Left lung (tissue), 10 donors: ENCODE measurements around the gene COL4A2. TPM values are rescaled to one million over a fixed set of nuclear protein-coding genes. Genes with fewer than 3 reads are reported as not detected.

ENCODE experiments used
- ATAC-seq: fragments of 200-7000 bp; cut with Tn5 transposase; one replicate; pipeline ENCODE4 v1.9.1; 2020; ENCODE audit warnings: moderate library complexity
- DNase-seq, 4 donors: peaks; one replicate each; pipeline ENCODE4 v3.0.0-alpha.2; 2013 to 2020
- H3K27ac ChIP-seq, 2 donors: fragments of 200-600 bp; sonication (generic) in 1 of 2; one replicate each; pipeline versions ENCODE4 v1.5.0 to v1.8.0; 2020 to 2021
- H3K27me3 ChIP-seq, 2 donors: fragments of 200-600 bp; sonication (generic) in 1 of 2; one replicate each; pipeline versions ENCODE4 v1.5.0 to v1.8.0; 2020 to 2021
- H3K36me3 ChIP-seq, 2 donors: fragments of 200-600 bp; sonication (generic) in 1 of 2; one replicate each; pipeline versions ENCODE4 v1.5.0 to v1.8.0; 2020 to 2021
- H3K4me1 ChIP-seq, 2 donors: fragments of 200-600 bp; one replicate each; pipeline ENCODE4 v1.8.0; 2021
- H3K4me3 ChIP-seq, 2 donors: fragments of 200-600 bp; sonication (generic) in 1 of 2; one replicate each; pipeline versions ENCODE4 v1.5.0 to v1.8.0; 2020 to 2021; ENCODE audit warnings: mild to moderate bottlenecking in 1 of 2
- H3K9me3 ChIP-seq, 2 donors: fragments of 200-600 bp; sonication (generic) in 1 of 2; one replicate each; pipeline versions ENCODE4 v1.5.0 to v1.8.0; 2020 to 2021
- CTCF ChIP-seq, 2 donors: fragments of 200-600 bp; sonication (generic) in 1 of 2; IDR thresholded peaks; one replicate each; pipeline versions ENCODE4 v1.5.0 to v1.8.0; 2021; ENCODE audit warnings: antibody characterized with exemption in 2 of 2
- intact Hi-C, 2 donors: fragments of 100-400 bp; cut with DNase I; formaldehyde crosslinking; loops; one replicate each; pipeline versions ENCODE4 v1.11.2 to v1.14.2; 2022
- polyA plus RNA-seq, 6 donors: library from polyadenylated mRNA; unstranded; fragments of 120-200 nt; gene quantifications; one replicate each; pipeline ENCODE4 v1.2.1, GENCODE V29; 2013; ENCODE audit not compliant: insufficient read length in 6 of 6
- total RNA-seq, 2 donors: library from RNA; stranded (reverse); fragmentation: NEBNext Ultra II Directional; extraction: Animal tissue kit (Norgen Biotek cat#: 25700); gene quantifications; one replicate each; pipeline ENCODE4 v1.2.1, GENCODE V29; 2021
- donor health status: DM: no; HTN: yes; CAD: no.
- donor health status: DM: no; HTN: no; CAD: no.

COL4A2 gene
- total and polyA plus RNA-seq, 8 donors: 307 to 638 (median 395) TPM

DNA sequence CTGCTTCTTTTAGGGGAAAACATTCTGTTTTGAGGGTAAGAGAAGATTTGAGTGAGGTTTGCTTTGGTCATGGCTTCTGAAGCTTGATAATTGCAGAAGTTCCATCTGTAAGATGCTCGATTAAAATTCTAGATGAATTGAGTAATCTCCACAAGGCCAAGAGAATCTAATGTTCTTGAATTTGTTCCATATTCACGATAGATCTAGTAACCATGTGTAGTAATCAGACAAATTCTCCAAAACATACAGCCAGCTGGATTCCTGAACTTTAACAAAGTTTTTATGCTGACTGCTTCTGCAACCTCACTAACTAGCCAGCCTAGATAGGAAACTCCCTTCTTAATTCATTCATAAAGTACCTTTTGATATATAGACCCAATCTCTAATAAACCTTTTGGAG, 92.7 kb downstream of the COL4A2 start:
- Histone ChIP-seq H3K4me1 (peaks cover 5 to 6% of the 10 kb centered on the region in 2 donors), H3K36me3 (no peaks in the 10 kb centered on the region), H3K27ac (peak overlapping the region in 1 of 2 donors; percentile 20), H3K9me3 (no peaks in the 10 kb centered on the region), H3K4me3 (no peak overlapping the region), H3K27me3 (peaks cover 0 to 12% of the 10 kb centered on the region in 2 donors)
- no peak for TF ChIP-seq CTCF (IDR thresholded peaks at IDR 0.05)
- intact Hi-C loops: no loop called here
- DNase-seq: peak in 1 of 4 donors; percentile 48
- no peak for ATAC-seq

- peak in 1 of 4 donors; percentile 50 for DNase-seq
- no peak overlapping the region for H3K4me3 ChIP-seq
- no peak overlapping the region for H3K27ac ChIP-seq
These were observed 93.9 kb downstream of the COL4A2 start for GRCh38 chr13:110400786-110401533.

DNA sequence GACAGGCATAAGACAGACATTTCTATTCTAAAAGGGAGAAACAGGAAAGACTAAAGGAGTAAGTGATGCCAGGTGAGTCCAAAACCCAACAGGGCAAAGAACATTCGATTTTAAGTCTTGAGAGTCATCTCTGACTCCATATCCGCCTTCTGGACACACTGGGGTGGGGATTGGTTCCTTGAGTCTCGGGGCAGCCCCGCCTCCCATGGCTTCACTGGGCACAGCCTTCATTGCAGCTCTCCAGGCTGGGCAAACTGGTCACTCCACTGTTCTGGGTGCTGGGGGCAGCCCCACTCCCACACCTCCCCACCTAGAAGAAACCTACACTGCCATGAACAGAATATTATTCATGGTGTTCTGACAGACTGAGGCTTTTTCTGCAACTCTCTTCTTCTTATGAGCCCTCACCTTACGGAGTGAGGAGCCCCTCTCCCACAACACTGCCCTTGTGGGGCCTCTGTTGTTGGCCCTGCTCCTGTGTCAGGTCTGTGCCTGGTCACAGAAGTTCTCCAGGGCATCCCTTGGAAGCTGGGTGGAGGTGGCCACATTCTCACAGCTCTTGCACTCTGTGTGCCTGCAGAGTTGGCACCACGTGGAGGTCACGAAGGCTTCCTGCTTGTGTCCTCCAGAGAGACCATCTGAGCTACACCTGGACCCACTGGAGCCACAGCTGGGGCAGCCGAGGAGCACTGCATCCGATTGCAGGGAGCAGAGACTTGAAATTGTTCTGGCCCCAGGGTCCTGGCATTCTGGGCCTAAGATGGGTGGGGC, 95.4 kb downstream of the COL4A2 start:
- intact Hi-C loops: no loop called here

More at GRCh38 chr13:110400786-110401533, 93.9 kb downstream of the COL4A2 start:
- no peak for ATAC-seq
- H3K36me3 ChIP-seq: no peaks in the 10 kb centered on the region
- TF ChIP-seq CTCF (IDR thresholded peaks at IDR 0.05): no peak
- no peaks in the 10 kb centered on the region for H3K9me3 ChIP-seq
- H3K4me1 ChIP-seq: peaks cover 6 to 8% of the 10 kb centered on the region in 2 donors
- peaks cover 0 to 12% of the 10 kb centered on the region in 2 donors for H3K27me3 ChIP-seq
- intact Hi-C loops: no loop called here

GRCh38 chr13:110403315-110403714, 96.2 kb downstream of the COL4A2 start:
- peaks cover 0 to 11% of the 10 kb centered on the region in 2 donors for H3K27me3 ChIP-seq
- peaks cover 4 to 9% of the 10 kb centered on the region in 2 donors for H3K4me1 ChIP-seq
- H3K36me3 ChIP-seq: no peaks in the 10 kb centered on the region
- H3K4me3 ChIP-seq: no peak overlapping the region
- DNase-seq (no peak), ATAC-seq (no peak)
- intact Hi-C loops: no loop called here
- no peaks in the 10 kb centered on the region for H3K9me3 ChIP-seq
- no peak for TF ChIP-seq CTCF (IDR thresholded peaks at IDR 0.05)
- peak overlapping the region in 1 of 2 donors; percentile 25 for H3K27ac ChIP-seq

More for the DNA sequence above, 95.4 kb downstream of the COL4A2 start:
- DNase-seq: no peak
- no peak overlapping the region for H3K4me3 ChIP-seq
- no peaks in the 10 kb centered on the region for H3K36me3 ChIP-seq
- no peak for TF ChIP-seq CTCF (IDR thresholded peaks at IDR 0.05)
- peaks cover 7 to 9% of the 10 kb centered on the region in 2 donors for H3K4me1 ChIP-seq
- no peaks in the 10 kb centered on the region for H3K9me3 ChIP-seq
- H3K27ac ChIP-seq: peak overlapping the region in 1 of 2 donors; percentile 19
- peaks cover 0 to 12% of the 10 kb centered on the region in 2 donors for H3K27me3 ChIP-seq
- ATAC-seq: no peak

DNA sequence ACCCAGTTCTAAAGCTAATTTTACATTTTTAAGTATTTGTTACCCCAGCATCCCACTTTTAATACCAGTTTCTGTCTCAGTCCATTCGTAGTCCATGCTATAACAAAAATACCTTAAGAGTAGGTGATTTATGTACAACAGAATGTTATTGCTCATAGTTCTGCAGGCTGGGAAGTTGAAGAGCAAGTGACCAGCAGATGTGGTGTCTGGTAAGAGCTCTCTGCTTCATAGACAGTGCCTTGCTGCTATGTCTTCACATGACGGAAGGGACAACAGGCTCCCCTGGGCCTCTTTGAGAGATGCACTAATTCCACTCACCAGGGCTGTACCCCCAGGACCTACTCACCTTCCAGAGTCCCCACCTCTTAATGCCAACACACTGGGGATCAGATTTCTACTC, 96.6 kb downstream of the COL4A2 start:
- Histone ChIP-seq H3K27me3 (peaks cover 0 to 7% of the 10 kb centered on the region in 2 donors), H3K4me3 (no peak overlapping the region), H3K36me3 (no peaks in the 10 kb centered on the region), H3K9me3 (no peaks in the 10 kb centered on the region), H3K27ac (peak overlapping the region in 1 of 2 donors; percentile 25), H3K4me1 (peaks cover 6% of the 10 kb centered on the region in 2 donors)
- DNase-seq (no peak), ATAC-seq (no peak)
- TF ChIP-seq CTCF (IDR thresholded peaks at IDR 0.05): no peak
- intact Hi-C loops: no loop called here
